SK-N-MC (cell line): ENCODE results near the gene ST8SIA4.
A peak's percentile ranks its signal among the peaks of the same experiment; 100 is the strongest.

Experiments used
- DNase-seq: peaks from one replicate; pipeline ENCODE4 v3.0.0-alpha.2; 2011; ENCODE audit warnings: low read depth, low spot score
- H3K27ac ChIP-seq: fragments of 200-600 bp; sonication (generic); 2 replicates; pipeline ENCODE4 v1.5.1; 2016; ENCODE audit warnings: mixed run types
- H3K36me3 ChIP-seq: fragments of 200-600 bp; sonication (generic); 2 replicates; pipeline ENCODE4 v1.6.1; 2017; ENCODE audit warnings: antibody characterized with exemption, low read length, mixed read lengths; ENCODE audit not compliant: insufficient read depth
- H3K4me3 ChIP-seq: fragments of 200-600 bp; sonication (generic); 2 replicates; pipeline ENCODE4 v1.5.1; 2016
- H3K9ac ChIP-seq: fragments of 200-600 bp; sonication (generic); 2 replicates; pipeline ENCODE4 v1.8.0; 2017; ENCODE audit warnings: mixed run types, mixed read lengths; ENCODE audit not compliant: insufficient read length
- H3K9me3 ChIP-seq: fragments of 200-600 bp; sonication (generic); 2 replicates; pipeline ENCODE4 v1.6.1; 2017; ENCODE audit warnings: low read depth, mild to moderate bottlenecking, antibody characterized with exemption, low read length, moderate library complexity, mixed read lengths
- EZH2 ChIP-seq: fragments of 200-600 bp; sonication (generic); IDR thresholded peaks from one replicate; pipeline ENCODE4 v1.6.1; 2017; ENCODE audit warnings: antibody characterized with exemption
- FOXP2 ChIP-seq: optimal IDR thresholded peaks from 2 replicates; pipeline ENCODE3; 2011; ENCODE audit warnings: mild to moderate bottlenecking, moderate library complexity; ENCODE audit not compliant: insufficient read depth; ENCODE audit errors: extremely low read length, control extremely low read depth
- POLR2AphosphoS5 ChIP-seq: IDR thresholded peaks from 2 replicates; pipeline ENCODE4 v1.6.1; 2012; ENCODE audit warnings: mild to moderate bottlenecking, low read depth, low read length, borderline replicate concordance

The ST8SIA4 gene

DNA sequence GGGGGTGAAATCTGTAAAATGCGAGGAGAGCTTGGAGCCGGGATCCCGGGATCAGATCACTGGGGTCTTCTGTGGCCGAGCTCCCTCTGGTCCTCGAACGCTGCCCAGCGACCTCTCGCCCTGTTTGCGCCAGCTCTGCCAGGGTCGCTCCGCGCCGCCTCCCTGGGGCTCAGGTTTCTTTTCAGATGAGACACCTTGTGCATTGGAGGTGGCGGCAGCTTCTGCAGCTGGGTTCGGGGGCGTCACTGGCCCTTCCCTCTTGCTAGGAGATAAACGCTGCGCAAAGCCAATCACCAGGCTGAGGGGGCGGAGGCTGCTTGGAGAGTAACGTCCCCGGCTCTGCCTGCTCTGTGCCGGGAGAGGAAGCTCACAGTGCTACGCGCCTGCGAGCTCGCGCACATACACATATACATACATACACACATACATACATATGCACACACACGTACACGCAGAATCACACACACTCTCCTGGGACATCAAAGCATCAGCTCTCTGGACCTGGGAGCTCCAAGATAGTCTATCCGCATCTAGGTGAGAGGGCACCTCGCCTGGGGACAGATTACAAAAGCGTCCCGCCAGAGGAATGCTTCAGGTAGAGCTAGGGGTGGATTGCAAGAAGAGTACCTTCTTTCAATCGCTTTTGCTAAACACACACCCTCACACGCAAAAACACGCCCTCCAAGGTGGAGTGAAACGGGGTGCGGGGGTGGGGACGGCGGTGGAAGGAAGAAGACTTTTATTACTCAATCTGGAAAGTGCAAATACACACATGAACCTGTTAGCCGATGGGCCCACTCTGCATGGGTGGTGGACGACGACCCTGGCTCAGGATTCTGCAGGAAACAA is at the start of gene ST8SIA4:
ST8SIA4 (minus strand) TSS at position 244 of the 849 bp plus-strand sequence. CDS start 327 bp downstream, outside the sequence.
- H3K9ac ChIP-seq: no peak within 1 kb of the TSS
- H3K4me3 ChIP-seq: peak within 1 kb of the TSS; percentile 82
- no peaks in the 10 kb centered on the region for H3K9me3 ChIP-seq
- no peak for TF ChIP-seq EZH2
- no peak; the same call in 1 of the 2 replicates for TF ChIP-seq POLR2AphosphoS5
- no peak for TF ChIP-seq FOXP2
- no peak for DNase-seq
- no peaks in the 10 kb centered on the region for H3K36me3 ChIP-seq
- no peak within 1 kb of the TSS for H3K27ac ChIP-seq

- no peak for DNase-seq
- Histone ChIP-seq H3K36me3 (no peaks in the 10 kb centered on the region), H3K9ac (no peak overlapping the region), H3K9me3 (no peaks in the 10 kb centered on the region), H3K4me3 (no peak overlapping the region), H3K27ac (no peak overlapping the region)
- no peak for TF ChIP-seq FOXP2
- no peak for TF ChIP-seq POLR2AphosphoS5
- TF ChIP-seq EZH2: no peak
Observed at GRCh38 chr5:100950985-100951384, 47.9 kb upstream of the ST8SIA4 start.

DNA sequence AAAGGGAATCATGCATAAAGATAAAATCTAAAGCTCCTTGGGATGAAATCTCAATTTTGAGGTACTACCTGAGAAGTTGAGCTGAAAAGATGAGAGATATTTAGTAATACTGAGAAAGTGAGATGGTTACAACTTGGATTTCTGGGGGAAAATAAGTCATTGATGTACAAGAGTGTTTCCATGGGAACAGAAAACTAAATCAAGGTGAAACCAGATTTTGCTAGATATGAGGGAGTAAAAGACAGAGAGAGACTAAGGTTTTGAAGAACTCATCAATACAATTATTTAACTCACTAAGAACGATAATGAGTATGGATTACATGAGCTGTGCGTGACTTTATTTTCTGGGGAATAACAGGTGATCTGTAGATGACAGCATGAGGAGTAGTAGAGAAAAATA is 10.2 kb upstream of the ST8SIA4 start:
- no peak for TF ChIP-seq EZH2
- TF ChIP-seq FOXP2: no peak
- TF ChIP-seq POLR2AphosphoS5: no peak
- Histone ChIP-seq H3K27ac (no peak overlapping the region), H3K4me3 (no peak overlapping the region), H3K9me3 (no peaks in the 10 kb centered on the region; the same call in 1 of the 2 replicates), H3K36me3 (no peaks in the 10 kb centered on the region), H3K9ac (no peak overlapping the region)
- DNase-seq: no peak

DNA sequence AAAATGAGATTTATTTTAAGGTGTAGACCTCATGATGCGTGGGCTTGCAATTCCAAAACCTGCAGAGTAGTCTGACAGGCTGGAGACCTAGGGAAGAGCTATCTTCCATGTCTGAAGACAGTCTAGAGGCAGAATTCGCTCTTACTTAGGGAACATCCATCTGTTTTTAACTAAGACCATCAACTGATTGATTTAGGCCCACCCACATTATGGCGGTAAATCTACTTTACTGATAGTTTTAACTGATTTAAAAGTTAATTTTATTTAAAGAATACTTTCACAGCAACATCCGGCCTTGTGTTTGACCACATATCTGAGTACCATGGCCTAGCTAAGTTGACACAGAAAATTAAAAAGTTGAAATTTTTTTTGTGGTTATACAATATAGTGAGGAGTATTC is 6.0 kb upstream of the ST8SIA4 start:
- no peak for DNase-seq
- H3K27ac ChIP-seq: no peak overlapping the region
- TF ChIP-seq FOXP2 (no peak), EZH2 (no peak), POLR2AphosphoS5 (no peak)
- H3K36me3 ChIP-seq: no peaks in the 10 kb centered on the region
- H3K9me3 ChIP-seq: no peaks in the 10 kb centered on the region; the same call in 1 of the 2 replicates
- H3K9ac ChIP-seq: no peak overlapping the region
- no peak overlapping the region for H3K4me3 ChIP-seq

DNA sequence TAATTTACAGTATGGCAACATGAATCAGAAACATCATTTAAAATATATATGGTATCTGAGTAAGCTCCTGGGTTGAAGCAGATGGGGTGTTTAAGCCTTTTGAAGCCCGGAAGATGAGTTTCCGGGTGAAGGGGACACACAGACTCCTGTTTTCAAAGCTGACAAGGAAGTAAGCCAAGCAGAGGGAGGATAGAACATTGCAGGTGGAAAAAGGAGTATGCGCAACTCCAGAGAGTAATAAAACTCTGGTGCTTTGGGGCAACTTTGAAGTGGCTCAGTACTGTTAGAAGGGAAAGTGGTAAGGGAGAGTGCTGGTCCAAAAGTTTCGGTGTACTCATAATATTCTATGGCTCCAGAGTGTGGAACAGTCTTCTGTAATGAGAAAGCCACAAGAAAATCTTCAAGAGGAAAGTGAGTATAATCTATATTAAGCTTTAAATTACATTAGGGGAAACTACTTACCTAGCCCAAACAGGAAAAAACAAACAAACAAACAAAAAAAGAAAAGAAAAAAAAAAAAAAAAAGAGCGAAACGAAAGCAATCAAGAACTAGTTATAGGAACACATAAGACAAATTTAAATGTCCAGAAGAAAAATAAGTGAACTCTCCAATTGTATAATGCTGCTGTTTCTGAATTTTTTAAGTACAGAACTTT is 2.3 kb upstream of the ST8SIA4 start:
- DNase-seq: no peak
- Histone ChIP-seq H3K9ac (no peak overlapping the region), H3K27ac (no peak overlapping the region), H3K36me3 (no peaks in the 10 kb centered on the region), H3K9me3 (no peaks in the 10 kb centered on the region), H3K4me3 (no peak overlapping the region)
- TF ChIP-seq FOXP2 (no peak), POLR2AphosphoS5 (no peak), EZH2 (no peak)

DNA sequence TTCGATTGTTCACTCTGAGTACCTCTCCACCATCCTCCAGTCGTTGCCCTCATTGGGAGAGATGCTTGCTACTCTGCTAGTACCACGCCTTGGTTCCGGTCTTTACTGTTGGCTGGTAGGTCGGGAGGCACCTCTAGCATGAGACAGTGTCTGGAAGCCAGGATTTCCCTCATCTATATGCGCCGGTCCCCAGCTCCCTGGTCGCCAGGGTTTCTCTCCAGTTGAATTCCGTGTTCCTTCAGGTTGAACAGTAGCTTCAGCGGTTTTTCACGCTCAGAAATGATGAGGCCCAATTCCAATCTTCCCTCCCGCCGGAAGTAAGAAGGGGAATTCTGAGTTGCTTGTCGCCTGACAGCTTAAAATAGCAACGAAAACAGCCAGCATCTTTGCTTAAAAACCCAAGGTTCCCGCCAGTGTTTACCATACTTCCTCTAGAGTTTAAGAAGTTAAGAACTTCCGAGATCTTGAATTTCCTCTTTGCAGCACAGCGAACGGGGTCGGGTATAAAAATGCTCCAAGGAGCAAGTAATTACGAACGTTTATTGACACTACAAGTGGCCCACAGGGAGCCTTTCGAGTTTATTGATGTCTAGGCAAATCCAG is 1.3 kb upstream of the ST8SIA4 start:
- DNase-seq: no peak
- Histone ChIP-seq H3K27ac (no peak overlapping the region), H3K4me3 (no peak overlapping the region), H3K36me3 (no peaks in the 10 kb centered on the region), H3K9ac (no peak overlapping the region), H3K9me3 (no peaks in the 10 kb centered on the region)
- TF ChIP-seq FOXP2: no peak
- TF ChIP-seq POLR2AphosphoS5: no peak
- TF ChIP-seq EZH2: no peak

GRCh38 chr5:100902440-100903038 is 543 bp downstream of the ST8SIA4 start:
- Histone ChIP-seq H3K36me3 (no peaks in the 10 kb centered on the region), H3K4me3 (peak overlapping the region; percentile 82), H3K9ac (no peak overlapping the region), H3K27ac (no peak overlapping the region), H3K9me3 (no peaks in the 10 kb centered on the region)
- TF ChIP-seq FOXP2: no peak
- TF ChIP-seq EZH2: no peak
- no peak for TF ChIP-seq POLR2AphosphoS5
- no peak for DNase-seq

DNA sequence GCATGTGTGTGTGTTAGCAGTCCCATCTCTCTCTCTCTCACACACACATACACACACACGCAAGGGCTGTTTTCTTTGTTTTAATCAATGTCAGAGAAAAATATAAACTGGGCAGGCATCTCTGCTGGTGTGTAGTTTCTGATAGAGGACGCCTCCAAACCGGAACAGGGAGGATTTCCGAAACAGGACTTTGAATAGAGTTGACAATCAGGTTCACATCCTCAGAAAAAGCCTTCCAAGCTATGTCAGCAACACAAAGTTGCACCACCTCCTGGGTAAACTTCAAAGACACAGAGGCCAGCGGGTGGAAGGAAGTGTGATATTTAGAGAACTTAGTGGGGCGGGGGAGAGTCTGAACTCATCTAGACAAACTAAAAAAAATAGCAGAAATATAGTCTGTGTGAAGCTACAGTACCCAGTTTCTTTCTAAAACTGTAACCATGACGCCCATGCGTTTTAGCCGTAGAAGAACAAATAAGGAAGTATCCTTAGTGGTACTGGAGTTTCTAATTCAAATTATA is 1.2 kb downstream of the ST8SIA4 start:
- Histone ChIP-seq H3K9ac (no peak overlapping the region), H3K36me3 (no peaks in the 10 kb centered on the region), H3K4me3 (peak overlapping the region; percentile 82), H3K27ac (no peak overlapping the region), H3K9me3 (no peaks in the 10 kb centered on the region)
- no peak for DNase-seq
- TF ChIP-seq EZH2: no peak
- no peak for TF ChIP-seq POLR2AphosphoS5
- no peak for TF ChIP-seq FOXP2
